Uterus (tissue), 2 donors: ENCODE data around the gene TAAR9.

Experiments used
- POLR2A ChIP-seq, 2 donors: fragments of 450-650 bp; IDR thresholded peaks; one replicate each; pipeline ENCODE4 v1.6.1; 2016; ENCODE audit warnings: antibody characterized with exemption in 2 of 2, mild to moderate bottlenecking in 1 of 2, moderate library complexity in 1 of 2
- TF ChIP-seq, protein P1 (sequence below), 4 experiments: fragments of 200-600 bp in 2 of 4; fragments of 450-650 bp in 2 of 4; sonication (generic) in 2 of 4; IDR thresholded peaks; one replicate each; pipeline ENCODE4 v1.5.1; 2016 to 2019; ENCODE audit warnings: antibody characterized with exemption in 4 of 4, mild to moderate bottlenecking in 2 of 4, moderate library complexity in 1 of 4

- TF ChIP-seq, protein P1, sequence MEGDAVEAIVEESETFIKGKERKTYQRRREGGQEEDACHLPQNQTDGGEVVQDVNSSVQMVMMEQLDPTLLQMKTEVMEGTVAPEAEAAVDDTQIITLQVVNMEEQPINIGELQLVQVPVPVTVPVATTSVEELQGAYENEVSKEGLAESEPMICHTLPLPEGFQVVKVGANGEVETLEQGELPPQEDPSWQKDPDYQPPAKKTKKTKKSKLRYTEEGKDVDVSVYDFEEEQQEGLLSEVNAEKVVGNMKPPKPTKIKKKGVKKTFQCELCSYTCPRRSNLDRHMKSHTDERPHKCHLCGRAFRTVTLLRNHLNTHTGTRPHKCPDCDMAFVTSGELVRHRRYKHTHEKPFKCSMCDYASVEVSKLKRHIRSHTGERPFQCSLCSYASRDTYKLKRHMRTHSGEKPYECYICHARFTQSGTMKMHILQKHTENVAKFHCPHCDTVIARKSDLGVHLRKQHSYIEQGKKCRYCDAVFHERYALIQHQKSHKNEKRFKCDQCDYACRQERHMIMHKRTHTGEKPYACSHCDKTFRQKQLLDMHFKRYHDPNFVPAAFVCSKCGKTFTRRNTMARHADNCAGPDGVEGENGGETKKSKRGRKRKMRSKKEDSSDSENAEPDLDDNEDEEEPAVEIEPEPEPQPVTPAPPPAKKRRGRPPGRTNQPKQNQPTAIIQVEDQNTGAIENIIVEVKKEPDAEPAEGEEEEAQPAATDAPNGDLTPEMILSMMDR (IDR thresholded peaks at IDR 0.05): no peak
- TF ChIP-seq POLR2A (IDR thresholded peaks at IDR 0.05): no peak
These were observed 13.4 kb upstream of the TAAR9 start for GRCh38 chr6:132524646-132525045.
